Gastroesophageal sphincter (tissue), 3 donors: ENCODE data around the gene ZNF282.

Experiments
- CTCF ChIP-seq, 4 experiments: fragments of 200-600 bp in 2 of 4; fragments of 450-650 bp in 2 of 4; sonication (generic) in 1 of 4; IDR thresholded peaks; one replicate each; pipeline ENCODE4 v1.5.1; 2017 to 2019; ENCODE audit warnings: antibody characterized with exemption in 4 of 4, mild to moderate bottlenecking in 2 of 4, moderate library complexity in 2 of 4
- POLR2A ChIP-seq, 2 donors: fragments of 450-650 bp; IDR thresholded peaks; one replicate each; pipeline ENCODE4 v1.6.1; 2017; ENCODE audit warnings: antibody characterized with exemption in 2 of 2, mild to moderate bottlenecking in 2 of 2, moderate library complexity in 1 of 2

- no peak for TF ChIP-seq CTCF (IDR thresholded peaks at IDR 0.05)
- no peak for TF ChIP-seq POLR2A (IDR thresholded peaks at IDR 0.05)
Measured at GRCh38 chr7:149184274-149184673, 11.1 kb upstream of the ZNF282 start.
